ENCODE results near the gene APEX1.
"Not testable (repeated sequence)": the region's sequence is repeated elsewhere in the genome, so short reads cannot be mapped to it uniquely, and the experiment has no call there.

The APEX1 gene

DNA sequence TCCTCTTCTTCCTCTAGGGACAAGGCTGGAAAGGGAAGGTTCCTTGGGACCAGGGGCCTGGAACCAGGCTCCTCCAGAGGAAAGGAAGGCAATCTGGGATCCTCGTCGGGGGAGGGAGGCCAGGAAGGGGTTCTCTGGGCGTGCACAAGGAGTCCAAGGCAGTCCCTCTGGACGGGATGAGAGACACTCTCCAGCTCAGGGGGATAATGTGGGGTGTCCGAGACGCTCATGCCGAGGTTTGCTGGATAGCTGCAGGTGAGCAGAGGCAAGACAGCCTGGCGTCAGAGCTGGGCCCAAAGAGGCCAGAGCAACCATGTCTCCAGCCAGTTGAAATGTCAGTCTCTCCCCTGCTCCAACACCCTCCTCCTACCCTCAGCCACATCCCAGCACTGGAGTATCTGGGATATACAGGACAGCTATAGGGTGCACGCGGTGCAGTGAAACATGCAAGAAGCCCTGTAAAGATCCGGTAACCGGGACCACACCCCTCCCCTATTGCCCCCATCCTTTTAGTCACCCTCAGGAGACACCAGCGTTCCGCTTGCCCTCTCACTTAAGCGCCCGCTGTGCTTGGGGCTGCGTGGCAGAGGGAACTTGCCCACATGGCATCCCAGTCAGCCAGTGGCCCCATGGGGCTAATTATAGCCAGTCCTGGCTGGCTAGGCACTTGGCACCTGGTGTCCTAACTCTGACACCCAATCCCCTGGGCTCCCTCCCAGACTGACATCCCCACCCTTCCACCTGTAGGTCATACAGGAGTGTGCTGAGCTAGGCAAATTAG, 19.3 kb upstream of the APEX1 start, which contains the start of gene KLHL33:
TSS of gene KLHL33 (minus strand) at position 585 of the 781 bp plus-strand sequence. CDS start at position 230, 355 bp downstream.
- DNase-seq (ENCODE audit: low read depth in 3 of 3) = no peak

DNA sequence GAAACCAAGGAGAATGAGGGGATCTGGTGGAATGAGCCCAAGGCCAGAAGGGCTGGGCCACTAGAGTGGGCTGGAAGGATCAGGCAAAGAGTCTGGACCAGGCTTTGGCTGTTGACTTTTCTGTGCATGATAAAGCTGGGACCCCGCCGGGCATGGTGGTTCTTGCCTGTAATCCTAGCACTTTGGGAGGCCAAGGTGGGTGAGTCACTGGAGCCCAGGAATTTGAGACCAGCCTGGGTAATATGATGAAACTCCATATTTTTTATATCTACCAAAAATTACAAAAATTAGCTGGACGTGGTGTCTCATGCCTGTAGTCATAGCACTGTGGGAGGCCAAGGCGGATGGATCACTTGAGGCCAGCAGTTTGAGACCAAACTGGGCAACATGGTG, 18.7 kb upstream of the APEX1 start:
- no peak for DNase-seq (ENCODE audit: low read depth in 3 of 3)

- no peak for DNase-seq (ENCODE audit: low read depth in 3 of 3)
Measured at GRCh38 chr14:20438664-20439063, 16.4 kb upstream of the APEX1 start.

DNA sequence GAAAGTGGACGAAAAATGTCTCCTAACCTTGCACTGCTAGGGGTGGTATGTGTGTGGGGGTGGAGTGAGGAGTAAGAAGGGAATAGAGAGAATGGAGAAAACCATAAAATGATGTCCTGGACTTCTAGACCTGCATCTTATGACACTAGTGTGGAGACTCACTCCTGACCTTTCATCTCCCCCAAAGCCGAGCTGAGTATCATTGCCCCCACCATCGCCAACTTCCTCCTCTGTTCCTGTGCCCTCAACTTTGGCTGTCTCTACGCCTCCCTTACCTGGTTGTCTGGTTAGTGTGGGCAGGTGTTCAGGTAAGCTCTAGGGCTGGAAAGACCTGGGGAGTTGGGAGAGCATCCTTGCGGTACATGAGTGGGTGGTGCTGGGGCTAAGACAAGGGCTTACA, 14.6 kb upstream of the APEX1 start:
- no peak for DNase-seq (ENCODE audit: low read depth in 3 of 3)

GRCh38 chr14:20440882-20441281, 14.1 kb upstream of the APEX1 start:
- DNase-seq (ENCODE audit: low read depth in 3 of 3) = peak in 1 of 3 donors; percentile 12

- no peak for DNase-seq (ENCODE audit: low read depth in 3 of 3)
Measured at GRCh38 chr14:20441461-20441860, 13.6 kb upstream of the APEX1 start.

- not testable (repeated sequence) for DNase-seq (ENCODE audit: low read depth in 3 of 3)
Measured at GRCh38 chr14:20443650-20444049, 11.4 kb upstream of the APEX1 start.

DNA sequence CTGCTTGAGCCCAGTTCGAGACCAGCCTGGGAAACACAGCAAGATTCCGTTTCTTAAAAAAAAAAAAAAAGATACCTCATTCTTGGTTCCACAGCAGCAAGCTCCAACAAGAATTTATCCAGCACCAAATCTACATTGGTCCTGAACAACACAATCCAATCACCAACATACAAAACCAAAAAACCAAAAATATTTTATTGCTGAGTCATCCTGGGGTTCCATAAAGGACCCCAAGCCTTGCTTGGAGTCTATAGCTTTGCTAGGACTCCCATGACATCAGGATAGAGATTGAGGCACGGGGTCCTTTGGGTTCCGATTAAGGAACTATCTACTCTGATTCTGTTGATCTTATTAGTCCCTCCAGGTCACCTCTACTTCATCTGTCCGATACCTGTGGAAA, 8.1 kb upstream of the APEX1 start:
- DNase-seq (ENCODE audit: low read depth in 3 of 3) = no peak

GRCh38 chr14:20452831-20453230, 2.2 kb upstream of the APEX1 start:
- not testable (repeated sequence) for DNase-seq (ENCODE audit: low read depth in 3 of 3)

GRCh38 chr14:20455355-20456300, 602 bp downstream of the APEX1 start:
- DNase-seq (ENCODE audit: low read depth in 3 of 3) = peak in 2 of 3 donors; percentile 52 to 66

DNA sequence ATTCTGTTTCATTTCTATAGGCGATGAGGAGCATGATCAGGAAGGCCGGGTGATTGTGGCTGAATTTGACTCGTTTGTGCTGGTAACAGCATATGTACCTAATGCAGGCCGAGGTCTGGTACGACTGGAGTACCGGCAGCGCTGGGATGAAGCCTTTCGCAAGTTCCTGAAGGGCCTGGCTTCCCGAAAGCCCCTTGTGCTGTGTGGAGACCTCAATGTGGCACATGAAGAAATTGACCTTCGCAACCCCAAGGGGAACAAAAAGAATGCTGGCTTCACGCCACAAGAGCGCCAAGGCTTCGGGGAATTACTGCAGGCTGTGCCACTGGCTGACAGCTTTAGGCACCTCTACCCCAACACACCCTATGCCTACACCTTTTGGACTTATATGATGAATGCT, 1.9 kb downstream of the APEX1 start:
- DNase-seq (ENCODE audit: low read depth in 3 of 3) = no peak

DNA sequence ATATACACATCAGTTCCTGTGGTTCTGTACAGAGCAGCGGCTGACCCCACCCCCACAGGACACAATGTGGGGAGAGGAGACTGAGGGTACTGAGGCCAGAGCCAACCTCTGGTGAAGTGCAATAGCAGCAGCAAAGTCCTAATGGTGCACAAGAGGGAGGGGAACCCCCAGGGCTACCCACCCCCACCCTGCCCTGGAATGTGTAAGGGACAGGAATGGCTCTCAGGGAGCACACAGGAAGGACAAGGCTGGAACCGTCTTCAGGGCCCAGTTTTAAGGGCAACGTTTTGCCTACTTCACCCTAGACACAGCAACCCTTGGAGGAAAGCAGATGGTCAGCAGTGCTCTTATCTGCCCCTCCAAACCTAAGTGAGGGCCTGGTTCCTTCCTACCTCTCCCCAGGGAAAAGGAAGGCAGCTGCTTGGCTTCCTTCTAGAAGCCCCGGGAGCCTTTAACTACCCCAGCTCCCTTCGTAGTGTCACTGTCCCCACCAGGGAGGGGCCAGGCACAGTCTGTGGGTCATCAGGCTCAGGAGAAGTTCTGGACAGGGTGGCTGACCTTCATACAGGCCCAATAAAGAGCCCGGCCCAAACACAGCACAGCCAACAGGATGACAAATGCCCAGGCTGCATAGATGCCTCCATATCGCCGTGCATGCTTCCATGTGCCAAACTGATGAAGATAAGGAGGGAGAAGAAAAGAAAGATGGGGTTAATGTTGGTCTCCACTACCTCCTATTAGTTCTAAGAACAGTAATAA, 3.2 kb downstream of the APEX1 start:
- DNase-seq (ENCODE audit: low read depth in 3 of 3) = no peak

DNA sequence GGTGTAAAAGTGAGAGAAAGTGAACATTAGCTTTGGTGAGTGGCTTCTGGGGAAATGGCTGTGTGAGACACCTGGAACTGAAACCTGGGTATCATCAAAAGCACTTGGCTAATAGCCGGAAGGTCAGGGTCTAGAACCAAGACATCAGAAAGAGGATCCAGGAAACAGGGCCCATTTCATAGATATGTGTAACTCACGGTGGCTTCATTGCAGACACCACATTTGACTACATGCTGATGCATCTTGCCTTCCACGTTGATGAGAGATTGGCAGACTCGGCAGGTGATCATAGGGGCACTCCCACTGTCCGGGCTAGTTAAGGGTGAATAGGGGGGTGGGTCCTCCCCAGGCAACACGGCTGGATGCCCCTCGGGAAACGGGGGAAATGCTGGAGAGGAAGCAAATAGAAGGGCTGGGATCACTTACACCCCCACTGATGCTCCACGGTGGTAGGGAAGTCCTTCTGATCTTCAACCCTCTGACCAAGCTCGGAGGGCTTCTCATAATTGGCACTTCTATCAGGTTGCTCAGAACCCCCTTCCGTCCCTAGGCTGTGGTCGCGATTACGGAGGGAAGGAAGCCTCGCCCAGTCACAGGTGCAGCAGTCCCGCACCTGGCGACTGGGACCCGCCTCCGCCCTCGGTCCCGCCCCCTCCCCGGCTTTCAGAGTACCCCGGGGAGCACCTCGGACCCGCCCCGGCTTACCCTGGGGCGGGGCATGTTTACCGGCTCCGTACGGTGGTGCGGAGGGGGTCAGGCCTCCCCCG, 5.6 kb downstream of the APEX1 start:
- DNase-seq (ENCODE audit: low read depth in 3 of 3) = peak in 1 of 3 donors; percentile 37

DNA sequence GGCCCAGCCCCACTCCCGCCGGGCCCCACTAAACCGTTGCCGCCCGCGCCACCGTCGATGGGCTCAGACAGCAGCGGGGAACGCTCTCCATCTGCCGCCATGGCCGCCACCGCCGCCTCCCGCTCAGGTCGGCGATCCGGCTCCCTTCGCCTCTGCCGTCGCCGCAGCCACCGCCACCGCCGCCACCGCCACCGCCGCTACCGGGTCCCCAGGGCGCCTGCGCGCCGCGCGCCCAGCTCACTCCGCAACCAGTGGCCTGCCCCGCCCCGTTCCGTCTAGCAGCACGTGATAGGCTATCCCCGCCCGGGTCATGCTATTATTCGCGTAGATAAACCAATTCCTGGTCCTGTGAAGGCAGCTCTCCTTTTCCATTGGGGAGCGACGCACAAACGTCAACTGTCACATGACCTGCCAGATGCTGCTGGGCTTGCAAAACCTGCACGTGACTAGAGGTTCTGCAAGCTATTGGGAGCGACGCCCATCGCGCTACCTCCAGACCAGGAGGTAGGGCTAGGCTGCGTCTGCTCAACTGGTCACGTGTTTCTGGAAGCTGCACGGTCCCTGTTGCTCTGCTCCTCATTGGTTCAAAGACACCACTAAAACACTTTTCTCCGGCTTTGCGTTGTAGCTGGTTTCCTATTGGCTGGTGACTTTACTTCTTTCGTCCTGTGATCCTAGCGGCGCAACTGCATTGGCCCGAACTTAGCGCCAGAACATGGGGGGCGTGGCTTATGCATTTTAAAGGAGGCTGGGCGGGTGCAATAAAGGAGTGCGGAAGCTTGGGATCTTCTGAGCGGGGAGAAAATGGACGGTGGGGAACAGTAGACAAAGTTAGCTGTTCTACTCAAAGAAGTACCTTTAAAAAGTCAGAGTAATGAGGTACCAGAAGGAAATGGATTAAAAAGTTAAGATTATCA, 6.5 kb downstream of the APEX1 start, which contains the start of gene PIP4P1:
TSS of gene PIP4P1 (minus strand) at position 210 of the 917 bp plus-strand sequence. CDS start at position 101, 109 bp downstream.
- DNase-seq (ENCODE audit: low read depth in 3 of 3) = peak; percentile 93 to 97 (median 95)

DNA sequence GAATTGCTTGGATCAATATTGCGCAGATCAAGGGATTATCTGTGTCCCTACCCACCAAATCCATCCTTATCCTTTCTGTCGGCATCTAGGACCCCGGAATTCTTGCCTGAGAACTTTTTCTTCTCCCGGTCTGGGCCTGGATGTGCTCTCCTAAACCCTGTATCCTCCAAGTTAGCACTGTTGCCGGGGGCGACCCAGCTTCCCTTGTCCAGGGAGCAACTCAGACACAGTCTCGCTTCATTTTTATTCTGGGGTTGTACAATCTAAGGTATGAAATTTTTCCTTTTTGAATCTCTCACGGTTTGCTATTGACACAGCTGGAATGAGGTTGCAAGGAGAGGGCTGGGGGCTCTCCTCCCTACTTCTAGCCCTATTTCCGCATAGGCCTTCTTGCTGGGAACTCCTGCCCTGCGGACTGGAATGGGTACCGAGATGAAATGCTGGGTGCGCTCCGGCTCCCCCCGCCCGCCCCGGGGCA, 13.8 kb downstream of the APEX1 start:
- no peak for DNase-seq (ENCODE audit: low read depth in 3 of 3)

DNA sequence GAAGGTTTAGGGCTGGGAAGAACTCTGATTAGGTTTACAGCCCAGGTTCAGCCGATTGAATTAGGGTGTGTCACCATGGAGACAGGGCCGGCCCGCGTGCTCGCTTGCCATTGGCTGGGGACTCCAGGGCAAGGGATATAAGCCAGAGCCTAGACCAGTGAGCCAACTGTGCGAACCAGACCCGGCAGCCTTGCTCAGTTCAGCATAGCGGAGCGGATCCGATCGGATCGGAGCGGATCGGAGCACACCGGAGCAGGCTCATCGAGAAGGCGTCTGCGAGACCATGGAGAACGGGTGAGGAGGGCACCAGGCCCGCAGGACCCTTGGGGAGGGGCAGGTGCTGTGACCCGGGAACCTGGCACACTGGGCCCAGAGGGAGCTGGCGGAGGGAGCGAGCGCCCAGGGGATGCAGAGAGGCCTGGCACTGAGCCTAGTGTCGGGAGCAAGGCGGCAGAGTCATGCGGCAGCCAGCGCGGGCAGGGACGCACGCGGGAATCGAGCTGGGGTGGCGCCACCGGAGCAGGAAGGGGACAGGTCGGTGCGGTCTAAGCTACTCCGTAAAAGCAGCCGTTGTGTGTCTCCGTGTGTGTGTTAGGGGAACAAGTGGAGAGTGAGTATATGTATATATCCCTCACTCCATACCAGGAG, 14.3 kb downstream of the APEX1 start, which contains the start of gene PNP:
TSS of gene PNP (plus strand) at position 165 of the 648 bp plus-strand sequence. CDS start at position 284, 119 bp downstream.
- DNase-seq (ENCODE audit: low read depth in 3 of 3) = peak; percentile 77 to 85 (median 81)

- peak; percentile 43 to 54 (median 46) for DNase-seq (ENCODE audit: low read depth in 3 of 3)
Measured at GRCh38 chr14:20469890-20470602, 15.0 kb downstream of the APEX1 start.

GRCh38 chr14:20470603-20470901, 15.5 kb downstream of the APEX1 start:
- DNase-seq (ENCODE audit: low read depth in 3 of 3) = no peak
